NCI-H146 (cell line): ENCODE measurements around the gene KLF7.

Source experiments
- DNase-seq: peaks from one replicate; lab custom pipeline; 2025; lab: John Stamatoyannopoulos, UW

Gene KLF7

GRCh38 chr2:207149249-207150213 lies 16.2 kb downstream of the KLF7 start:
- DNase-seq, result no peak

- DNase-seq, result no peak
Measured at GRCh38 chr2:207148020-207148419, 17.7 kb downstream of the KLF7 start.

- no peak for DNase-seq
Measured at GRCh38 chr2:207144173-207144785, 21.5 kb downstream of the KLF7 start.

GRCh38 chr2:207143215-207144172 lies 22.3 kb downstream of the KLF7 start:
- no peak for DNase-seq

GRCh38 chr2:207142461-207142860 lies 23.3 kb downstream of the KLF7 start:
- DNase-seq, result no peak

GRCh38 chr2:207141386-207141785 lies 24.4 kb downstream of the KLF7 start:
- no peak for DNase-seq

GRCh38 chr2:207140265-207140664 lies 25.5 kb downstream of the KLF7 start:
- DNase-seq, result no peak

- no peak for DNase-seq
Measured at GRCh38 chr2:207139552-207139951, 26.2 kb downstream of the KLF7 start.

- no peak for DNase-seq
Measured at GRCh38 chr2:207138627-207139297, 27.0 kb downstream of the KLF7 start.

GRCh38 chr2:207137596-207138337 lies 28.0 kb downstream of the KLF7 start:
- no peak for DNase-seq

GRCh38 chr2:207136874-207137273 lies 28.9 kb downstream of the KLF7 start:
- DNase-seq, result peak; percentile 28

- no peak for DNase-seq
Measured at GRCh38 chr2:207135801-207136457, 29.8 kb downstream of the KLF7 start.

- no peak for DNase-seq
Measured at GRCh38 chr2:207135340-207135739, 30.4 kb downstream of the KLF7 start.

- no peak for DNase-seq
Measured at GRCh38 chr2:207133820-207134519, 31.8 kb downstream of the KLF7 start.

GRCh38 chr2:207133458-207133819 lies 32.3 kb downstream of the KLF7 start:
- peak; percentile 85 for DNase-seq

GRCh38 chr2:207132019-207132418 lies 33.7 kb downstream of the KLF7 start:
- no peak for DNase-seq

- DNase-seq, result no peak
Measured at GRCh38 chr2:207131594-207131993, 34.2 kb downstream of the KLF7 start.

- DNase-seq, result no peak
Measured at GRCh38 chr2:207130958-207131521, 34.7 kb downstream of the KLF7 start.

- no peak for DNase-seq
Measured at GRCh38 chr2:207129821-207130220, 35.9 kb downstream of the KLF7 start.
